Inferior parietal cortex (tissue), 1 donor: ENCODE measurements around the gene CHD6.

Experiments
- DNase-seq: peaks from one replicate; pipeline ENCODE4 v3.0.0-alpha.2; 2016; ENCODE audit errors: extremely low spot score

CHD6 gene

GRCh38 chr20:41373251-41373783 is 244.9 kb downstream of the CHD6 start:
- DNase-seq, result no peak

- DNase-seq, result no peak
These were observed 246.8 kb downstream of the CHD6 start for GRCh38 chr20:41371371-41371770.

GRCh38 chr20:41370176-41370575 is 248.0 kb downstream of the CHD6 start:
- no peak for DNase-seq

- no peak for DNase-seq
These were observed 248.5 kb downstream of the CHD6 start for GRCh38 chr20:41369673-41370072.

GRCh38 chr20:41367956-41368355 is 250.2 kb downstream of the CHD6 start:
- no peak for DNase-seq

GRCh38 chr20:41367393-41367695 is 250.8 kb downstream of the CHD6 start:
- DNase-seq, result no peak

- no peak for DNase-seq
These were observed 251.4 kb downstream of the CHD6 start, which contains the start of gene EMILIN3 for GRCh38 chr20:41366546-41367392. Gene EMILIN3 (minus strand): TSS chr20:41366818. CDS start chr20:41366634, 184 bp downstream.

GRCh38 chr20:41365777-41366545 is 252.2 kb downstream of the CHD6 start:
- no peak for DNase-seq

- no peak for DNase-seq
These were observed 253.0 kb downstream of the CHD6 start for GRCh38 chr20:41364967-41365765.

GRCh38 chr20:41364236-41364855 is 253.8 kb downstream of the CHD6 start:
- DNase-seq, result no peak

- DNase-seq, result no peak
These were observed 254.6 kb downstream of the CHD6 start for GRCh38 chr20:41363601-41364000.

- DNase-seq, result no peak
These were observed 255.4 kb downstream of the CHD6 start for GRCh38 chr20:41362748-41363140.

- DNase-seq, result no peak
These were observed 256.1 kb downstream of the CHD6 start for GRCh38 chr20:41361757-41362747.

GRCh38 chr20:41360831-41361756 is 257.1 kb downstream of the CHD6 start:
- no peak for DNase-seq

- DNase-seq, result no peak
These were observed 258.6 kb downstream of the CHD6 start for GRCh38 chr20:41359541-41360011.

GRCh38 chr20:41358717-41359116 is 259.5 kb downstream of the CHD6 start:
- DNase-seq, result no peak

- DNase-seq, result no peak
These were observed 259.9 kb downstream of the CHD6 start for GRCh38 chr20:41358230-41358629.

GRCh38 chr20:41357424-41358163 is 260.6 kb downstream of the CHD6 start:
- no peak for DNase-seq
